K562 (cell line): Measurements from ENCODE around the gene ZNF780A. TPM values are rescaled to one million over a fixed set of nuclear protein-coding genes. Genes with fewer than 3 reads are reported as not detected.

Experiments used
- ATAC-seq: fragments of 200-7000 bp; cut with Tn5 transposase; 3 replicates; pipeline ENCODE4 v1.9.1; 2020; ENCODE audit warnings: moderate library complexity
- BruUV-seq: library from RNA; stranded (reverse); fragments of 400-500 nt; replicated peaks from 2 replicates; lab custom pipeline; 2021; lab: Mats Ljungman, UMichigan
- CTCF ChIA-PET: fragments of 300-600 bp; formaldehyde crosslinking; extraction: SDS; loops from one replicate; lab custom pipeline; 2021; ENCODE audit warnings: low intra/inter-chr PET ratio; lab: Yijun Ruan, JAX
- POLR2A ChIA-PET: fragments of 300-600, 350-650 bp; sonication (Branson Sonifier 250); formaldehyde crosslinking; extraction: SDS; loops from one replicate; lab custom pipeline; 2021; ENCODE audit warnings: antibody characterized with exemption, inconsistent platforms; lab: Yijun Ruan, JAX
- DNase-seq, 4 experiments: peaks; one replicate each; pipeline versions ENCODE4 v3.0.0 to v3.0.0-alpha.2; 2011 to 2018; ENCODE audit warnings: low spot score in 3 of 4, mixed read lengths in 3 of 4; ENCODE audit errors: extremely low read depth in 1 of 4
- FAIRE-seq: peaks from 2 replicates; lab custom pipeline; 2011; peaks lifted over from hg19 to GRCh38; lab: Jason Lieb, UNC
- H2AFZ ChIP-seq: 2 replicates; pipeline ENCODE4 v1.6.0; 2011; ENCODE audit warnings: low read depth, low read length, control low read depth, inconsistent platforms
- H3K27ac ChIP-seq: fragments of 200-600 bp; 3 replicates; pipeline ENCODE4 v1.8.0; 2011; ENCODE audit warnings: low read depth, mild to moderate bottlenecking, control low read depth, inconsistent platforms, low read length, moderate library complexity, mixed read lengths; ENCODE audit errors: extremely low read depth
- H3K27me3 ChIP-seq, 2 experiments: fragments of 300-600 bp in 1 of 2; 2 replicates in 1 of 2; 3 replicates in 1 of 2; pipeline versions ENCODE4 v1.6.0 to v1.8.0; 2011; ENCODE audit warnings: inconsistent platforms in 2 of 2, low read length in 2 of 2, mild to moderate bottlenecking in 1 of 2, mixed read lengths in 1 of 2, moderate library complexity in 1 of 2; ENCODE audit not compliant: control insufficient read depth in 2 of 2, insufficient read depth in 2 of 2
- H3K36me3 ChIP-seq: fragments of 300-600 bp; 3 replicates; pipeline ENCODE4 v1.8.0; 2011; ENCODE audit warnings: mild to moderate bottlenecking, low read length, inconsistent platforms; ENCODE audit not compliant: control insufficient read depth, insufficient read depth
- H3K4me1 ChIP-seq, 2 experiments: fragments of 200-600 bp in 1 of 2; replicated peaks in 1 of 2; 2 replicates in 1 of 2; 3 replicates in 1 of 2; pipeline versions ENCODE4 v1.5.1 to v1.8.0; 2011; ENCODE audit warnings: inconsistent platforms in 2 of 2, low read length in 2 of 2, mild to moderate bottlenecking in 1 of 2, mixed read lengths in 1 of 2, moderate library complexity in 1 of 2; ENCODE audit not compliant: control insufficient read depth in 2 of 2, insufficient read depth in 2 of 2
- H3K4me2 ChIP-seq: 2 replicates; pipeline ENCODE4 v1.6.1; 2011; ENCODE audit warnings: low read length, control low read depth, inconsistent platforms, mixed read lengths; ENCODE audit not compliant: insufficient read depth
- H3K4me3 ChIP-seq: fragments of 200-600 bp; sonication (generic), shearing (Covaris generic); 2 replicates; pipeline ENCODE4 v1.5.1; 2016; ENCODE audit warnings: control low read depth, inconsistent platforms
- H3K79me2 ChIP-seq: fragments of 200-600 bp; 3 replicates; pipeline ENCODE4 v1.8.0; 2011; ENCODE audit warnings: low read length, inconsistent platforms; ENCODE audit not compliant: control insufficient read depth, insufficient read depth
- H3K9ac ChIP-seq, 2 experiments: 2 replicates each; pipeline versions ENCODE4 v1.6.0 to v1.6.1; 2011; ENCODE audit warnings: low read depth in 2 of 2, low read length in 2 of 2, control low read depth in 1 of 2, inconsistent platforms in 1 of 2, mild to moderate bottlenecking in 1 of 2, mixed read lengths in 1 of 2; ENCODE audit not compliant: insufficient read depth in 1 of 2
- H3K9me1 ChIP-seq: one replicate; pipeline ENCODE4 v1.6.0; 2011; ENCODE audit warnings: inconsistent platforms, mild to moderate bottlenecking, low read length, moderate library complexity; ENCODE audit not compliant: control insufficient read depth, insufficient read depth
- H3K9me3 ChIP-seq: replicated peaks from 2 replicates; pipeline ENCODE4 v1.5.1; 2011; ENCODE audit warnings: low read depth, low read length, inconsistent platforms; ENCODE audit not compliant: control insufficient read depth, insufficient read depth
- H4K20me1 ChIP-seq: replicated peaks from 2 replicates; pipeline ENCODE4 v1.6.1; 2011; ENCODE audit warnings: low read length, inconsistent platforms, mixed read lengths; ENCODE audit not compliant: control insufficient read depth, insufficient read depth
- AFF1 ChIP-seq, 2 experiments: fragments of 450-650 bp; IDR thresholded peaks; 2 replicates each; pipeline ENCODE4 v1.6.1; 2018; ENCODE audit warnings: mild to moderate bottlenecking in 2 of 2, low read depth in 1 of 2; ENCODE audit not compliant: partially characterized antibody in 2 of 2
- ESRRA ChIP-seq: fragments of 450-650 bp; IDR thresholded peaks from 2 replicates; pipeline ENCODE4 v1.6.1; 2014; ENCODE audit warnings: low read depth, mild to moderate bottlenecking, moderate library complexity, borderline replicate concordance
- ETV5 ChIP-seq: sonication (generic); formaldehyde crosslinking; IDR thresholded peaks from 2 replicates; pipeline ENCODE4 v1.4.0; 2020; ENCODE audit warnings: low read depth, mild to moderate bottlenecking, missing genetic modification reagents
- POLR2H ChIP-seq: IDR thresholded peaks from 2 replicates; pipeline ENCODE4 v1.6.1; 2016; ENCODE audit warnings: missing genetic modification characterization, low read depth, mild to moderate bottlenecking, control low read depth, missing compliant biosample characterization, moderate library complexity
- YY1 ChIP-seq, 3 experiments: IDR thresholded peaks; 2 replicates each; pipeline ENCODE4 v1.6.1; 2011; ENCODE audit warnings: low read length in 2 of 3, mild to moderate bottlenecking in 2 of 3, moderate library complexity in 2 of 3, borderline replicate concordance in 1 of 3, control low read depth in 1 of 3, low read depth in 1 of 3; ENCODE audit not compliant: insufficient read depth in 3 of 3, insufficient replicate concordance in 2 of 3, control insufficient read depth in 1 of 3, insufficient read length in 1 of 3; ENCODE audit errors: extremely low read depth in 1 of 3
- WGBS: fragments of 100-300 bp; shearing (Covaris generic); methylation state at CpG from one replicate; pipeline ENCODE4 v1.1.6; 2016; ENCODE audit warnings: low coverage, mixed read lengths; ENCODE audit not compliant: insufficient coverage; ENCODE audit errors: missing lambda C conversion rate; 5-methylcytosine and 5-hydroxymethylcytosine counted together
- in situ Hi-C: fragments of 300-500 bp; cut with MboI; formaldehyde crosslinking; loops from 4 replicates; pipeline ENCODE4 v1.15.0; 2018; ENCODE audit warnings: inconsistent platforms, mixed read lengths
- intact Hi-C: fragments of 100-400 bp; cut with micrococcal nuclease; formaldehyde crosslinking; loops from 2 replicates; pipeline ENCODE4 v1.14.2; 2022
- polyA plus RNA-seq, 8 experiments: library from polyadenylated mRNA; depleted of rRNA in 4 of 8; stranded (reverse) in 5 of 8; unstranded in 3 of 8; fragments of >200 nt; fragmentation: Nextera tagmentation in 2 of 8; fragmentation: Illumina TruSeq in 1 of 8; extraction: Ambion mirVana in 2 of 8; extraction: Trizol in 1 of 8; gene quantifications; 2 replicates each; pipeline versions ENCODE4 v1.2.1 to v1.2.3, GENCODE V29; 2011 to 2014; ENCODE audit warnings: inconsistent platforms in 1 of 8, missing spikeins in 1 of 8
- total RNA-seq, 7 experiments: library from RNA; depleted of rRNA in 6 of 7; stranded (reverse); fragments of >200 nt in 6 of 7; fragmentation: Illumina TruSeq in 2 of 7; extraction: Trizol in 2 of 7; gene quantifications; 2 replicates each; pipeline versions ENCODE4 v1.2.1 to v1.2.3, GENCODE V29; 2011 to 2021; ENCODE audit warnings: low replicate concordance in 1 of 7

The ZNF780A gene
- total and polyA plus RNA-seq, 9 of the 15 experiments (the other 6 are each of a cell fraction or from before 2014, with no cell fraction given), result 11.7 to 36.1 (median 25.8) TPM

- Histone ChIP-seq H4K20me1 (no peaks in the 10 kb centered on the region), H3K4me1 (no peaks in the 10 kb centered on the region; a peak in 1 of 5 replicates), H3K4me2 (no peak overlapping the region), H3K9ac (no peak overlapping the region), H3K9me1 (no peaks in the 10 kb centered on the region), H3K36me3 (peaks cover 13% of the 10 kb centered on the region; the same call in 2 of the 3 replicates), H3K9me3 (peaks cover 4% of the 10 kb centered on the region; the same call in 1 of the 2 replicates), H3K27ac (no peak overlapping the region), H3K79me2 (peaks cover 45% of the 10 kb centered on the region), H3K4me3 (no peak overlapping the region), H3K27me3 (no peaks in the 10 kb centered on the region), H2AFZ (no peak overlapping the region)
- CTCF ChIA-PET, result no interaction called here
- in situ Hi-C loops, result no loop called here
- POLR2A ChIA-PET, result no interaction called here
- ATAC-seq (no peak), FAIRE-seq (no peak), DNase-seq (no peak)
- BruUV-seq, result no TSS peak
- intact Hi-C loops, result no loop called here
- 88% methylated on average over 5 of the region's 5 CpGs for WGBS
- TF ChIP-seq ESRRA (no peak), AFF1 (IDR thresholded peaks at IDR 0.05; ENCODE audit: low read depth in 1 of 2, partially characterized antibody in 2 of 2) (peak in 1 of 2 experiments; percentile 82), ETV5 (CRISPR knock-in tag) (no peak), YY1 (IDR thresholded peaks at IDR 0.05; ENCODE audit: borderline replicate concordance in 1 of 3, control insufficient read depth in 1 of 3, extremely low read depth in 1 of 3, insufficient read depth in 3 of 3, insufficient read length in 1 of 3, insufficient replicate concordance in 2 of 3, low read depth in 1 of 3, low read length in 2 of 3) (no peak), POLR2H (tag) (no peak)
Observed at GRCh38 chr19:40088299-40089047, 2.3 kb downstream of the ZNF780A start.
